Measurements from ENCODE around the gene RFX3. TPM values are rescaled to one million over a fixed set of nuclear protein-coding genes. Genes with fewer than 3 reads are reported as not detected.

Gene RFX3
- total RNA-seq (2014; rRNA removed; shearing (Covaris generic)), result 4.4 and 4.5 TPM in 2 replicates
- 1.6 and 3.4 TPM in 2 replicates for polyA plus RNA-seq (2014; cell fraction: nucleus; rRNA removed)

DNA sequence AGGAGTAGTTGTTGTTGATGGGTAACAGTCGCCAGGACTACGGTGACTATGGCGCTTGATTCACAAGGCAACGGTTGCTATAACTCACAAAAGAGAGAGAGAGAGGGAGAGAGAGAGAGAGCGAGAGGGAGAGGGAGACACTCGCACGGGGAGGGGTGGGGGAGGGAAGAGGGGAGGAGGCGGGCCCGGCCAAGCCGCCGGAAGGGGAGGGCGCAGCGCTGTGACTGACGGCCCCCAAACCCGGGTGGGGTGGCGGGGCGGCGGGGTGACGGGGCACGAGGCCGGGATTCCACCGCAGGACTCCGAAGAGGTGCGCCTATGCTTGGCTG, at the start of gene RFX3:
TSS of gene RFX3 (minus strand) at position 166 of the 329 bp plus-strand sequence. CDS start 130,413 bp downstream, outside the sequence.
- peak; percentile 91 for DNase-seq (ENCODE audit: extremely low read depth, low read depth)

- DNase-seq (ENCODE audit: extremely low read depth, low read depth), result no peak
These were observed 45.7 kb upstream of the RFX3 start for GRCh38 chr9:3571500-3571899.

GRCh38 chr9:3569529-3569928, 43.7 kb upstream of the RFX3 start:
- DNase-seq (ENCODE audit: extremely low read depth, low read depth), result no peak

- no peak for DNase-seq (ENCODE audit: extremely low read depth, low read depth)
These were observed 42.2 kb upstream of the RFX3 start for GRCh38 chr9:3567988-3568387.

DNA sequence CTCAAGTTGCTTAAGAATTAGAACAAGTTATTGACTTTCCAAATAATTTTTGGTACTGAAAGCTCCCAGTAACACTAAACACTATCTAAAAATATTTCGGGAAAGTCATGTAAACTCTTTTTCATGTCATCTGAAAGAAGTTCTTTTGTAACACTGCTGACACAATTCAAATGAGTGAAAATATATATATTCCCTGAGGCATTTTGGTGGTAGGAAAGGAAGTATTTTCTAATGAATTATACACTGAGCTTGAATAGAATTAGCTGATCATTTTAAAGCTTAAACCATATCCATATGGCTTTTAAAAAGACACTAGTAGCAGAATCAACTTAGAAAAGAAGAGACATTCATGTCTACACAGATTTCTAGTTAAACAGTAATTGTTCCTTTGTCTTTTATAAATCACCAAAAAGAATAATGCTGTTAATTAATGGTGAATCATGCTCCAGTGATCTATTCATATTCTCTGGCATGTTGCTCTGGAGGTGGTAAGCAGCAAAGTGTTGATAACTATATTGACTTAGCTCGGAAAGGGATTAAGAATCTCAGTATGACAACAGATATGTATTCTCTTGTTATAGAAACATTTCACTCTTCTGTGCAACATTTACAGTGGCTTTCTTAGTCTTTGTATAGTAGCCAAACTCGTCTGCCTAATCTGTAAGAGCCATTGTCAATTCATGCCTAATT, 27.4 kb upstream of the RFX3 start:
- no peak for DNase-seq (ENCODE audit: extremely low read depth, low read depth)

GRCh38 chr9:3549225-3549624, 23.4 kb upstream of the RFX3 start:
- DNase-seq (ENCODE audit: extremely low read depth, low read depth), result no peak

DNA sequence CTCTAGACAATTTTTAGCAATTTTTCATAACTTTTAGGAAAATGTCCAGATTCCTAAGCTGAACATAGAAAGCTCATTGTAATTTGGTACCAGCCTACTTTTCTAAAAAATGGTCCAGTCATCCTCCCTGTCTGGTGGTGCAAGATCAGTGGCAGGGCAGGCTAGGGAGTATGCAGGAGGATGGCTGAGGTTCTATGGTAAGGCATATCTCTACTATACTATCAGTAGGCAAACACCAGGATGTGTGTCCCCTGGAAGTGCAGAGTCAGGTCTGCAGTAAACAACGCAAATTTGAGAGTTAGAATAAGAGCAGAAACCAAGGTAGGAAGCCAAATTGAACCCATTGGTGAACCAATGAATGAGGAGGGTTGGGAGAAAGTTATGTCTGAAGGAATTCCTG, 22.8 kb upstream of the RFX3 start:
- no peak for DNase-seq (ENCODE audit: extremely low read depth, low read depth)

GRCh38 chr9:3541206-3541605, 15.4 kb upstream of the RFX3 start:
- no peak for DNase-seq (ENCODE audit: extremely low read depth, low read depth)

GRCh38 chr9:3534614-3535404, 9.0 kb upstream of the RFX3 start:
- DNase-seq (ENCODE audit: extremely low read depth, low read depth), result no peak

GRCh38 chr9:3532158-3532557, 6.4 kb upstream of the RFX3 start:
- DNase-seq (ENCODE audit: extremely low read depth, low read depth), result no peak

DNA sequence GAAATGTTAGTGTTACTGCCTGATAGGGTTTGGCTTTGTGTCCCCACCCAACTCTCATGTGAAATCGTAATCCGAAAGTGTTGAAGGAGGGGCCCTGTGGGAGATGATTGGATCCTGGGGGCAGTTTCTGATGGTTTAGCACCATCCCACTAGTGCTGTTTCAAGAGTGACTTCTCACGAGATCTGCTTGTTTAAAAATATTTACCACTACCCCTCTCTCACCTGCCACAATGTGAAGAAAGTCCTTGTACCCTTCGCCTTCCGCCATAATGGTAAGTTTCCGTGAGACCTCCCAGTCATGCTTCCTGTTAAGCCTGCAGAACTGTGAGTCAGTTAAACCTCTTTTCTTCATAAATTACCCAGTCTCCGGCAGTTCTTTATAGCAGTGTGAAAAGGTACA, 2.6 kb upstream of the RFX3 start:
- DNase-seq (ENCODE audit: extremely low read depth, low read depth), result no peak

DNA sequence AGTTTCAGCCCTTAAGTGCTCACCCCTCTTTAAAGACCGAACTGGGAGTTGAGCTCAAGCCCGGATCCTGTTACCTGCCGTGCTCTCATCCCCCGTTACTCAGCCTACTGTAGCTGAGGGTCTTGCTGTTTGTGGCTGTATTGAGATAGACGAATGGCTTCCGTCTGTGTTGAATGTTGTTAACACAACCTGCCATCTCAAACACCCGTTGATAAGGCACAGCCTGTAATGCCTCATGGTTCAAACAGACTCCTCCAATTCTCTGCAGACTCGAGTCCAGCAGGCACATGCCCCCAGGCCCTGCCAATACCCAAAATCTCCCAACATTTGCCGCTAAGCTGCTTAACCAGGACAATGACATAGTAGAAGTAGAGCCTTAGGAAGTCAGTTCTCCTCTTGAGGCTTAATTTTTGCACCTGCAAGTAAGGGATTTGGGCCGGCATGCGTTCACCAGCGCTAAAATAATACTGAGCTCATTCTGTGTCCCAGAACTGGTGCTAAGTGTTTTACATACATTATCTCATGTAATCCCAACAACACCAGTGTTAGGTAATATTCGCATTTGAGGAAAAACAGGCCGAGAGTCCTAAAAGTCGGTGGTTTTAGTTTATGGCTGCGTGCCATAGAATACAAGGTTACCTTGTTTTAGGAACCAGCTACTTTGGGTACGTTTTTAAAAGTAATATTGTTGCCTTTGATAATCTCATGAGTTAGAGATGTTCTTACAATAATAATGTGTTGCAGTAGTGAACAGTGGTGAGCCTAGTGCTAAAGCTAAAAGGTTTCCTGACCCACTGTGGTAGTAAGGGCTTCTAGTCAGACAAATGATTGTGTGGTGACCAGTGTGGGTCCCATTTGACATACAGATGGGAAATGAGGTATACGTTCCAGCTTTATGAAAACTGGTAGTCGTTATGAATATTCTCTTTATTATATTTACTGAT, 1.5 kb upstream of the RFX3 start:
- DNase-seq (ENCODE audit: extremely low read depth, low read depth), result no peak

- peak; percentile 70 for DNase-seq (ENCODE audit: extremely low read depth, low read depth)
These were observed 580 bp upstream of the RFX3 start for GRCh38 chr9:3526165-3526996.

- no peak for DNase-seq (ENCODE audit: extremely low read depth, low read depth)
These were observed 535 bp downstream of the RFX3 start for GRCh38 chr9:3525096-3525835.

GRCh38 chr9:3521966-3522365, 3.8 kb downstream of the RFX3 start:
- DNase-seq (ENCODE audit: extremely low read depth, low read depth), result no peak

DNA sequence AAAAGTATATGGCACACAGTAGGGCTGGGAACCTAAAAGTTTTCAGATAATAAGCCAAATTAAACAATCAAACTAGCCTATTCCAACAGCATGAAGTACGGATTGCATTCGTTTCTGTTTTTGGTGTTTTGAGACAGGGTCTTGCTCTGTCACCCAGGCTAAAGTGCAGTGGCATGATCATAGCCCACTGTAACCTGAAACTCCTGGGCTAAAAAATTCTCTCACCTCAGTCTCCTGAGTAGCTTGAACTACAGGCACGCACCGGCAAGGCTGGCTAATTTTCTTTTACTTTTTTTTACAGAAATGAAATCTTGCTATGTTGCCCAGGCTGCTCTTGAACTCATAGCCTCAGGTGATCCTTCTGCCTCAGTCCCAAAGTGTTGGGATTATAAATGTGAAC, 5.2 kb downstream of the RFX3 start:
- no peak for DNase-seq (ENCODE audit: extremely low read depth, low read depth)

- DNase-seq (ENCODE audit: extremely low read depth, low read depth), result no peak
These were observed 8.3 kb downstream of the RFX3 start for GRCh38 chr9:3517377-3518048.

DNA sequence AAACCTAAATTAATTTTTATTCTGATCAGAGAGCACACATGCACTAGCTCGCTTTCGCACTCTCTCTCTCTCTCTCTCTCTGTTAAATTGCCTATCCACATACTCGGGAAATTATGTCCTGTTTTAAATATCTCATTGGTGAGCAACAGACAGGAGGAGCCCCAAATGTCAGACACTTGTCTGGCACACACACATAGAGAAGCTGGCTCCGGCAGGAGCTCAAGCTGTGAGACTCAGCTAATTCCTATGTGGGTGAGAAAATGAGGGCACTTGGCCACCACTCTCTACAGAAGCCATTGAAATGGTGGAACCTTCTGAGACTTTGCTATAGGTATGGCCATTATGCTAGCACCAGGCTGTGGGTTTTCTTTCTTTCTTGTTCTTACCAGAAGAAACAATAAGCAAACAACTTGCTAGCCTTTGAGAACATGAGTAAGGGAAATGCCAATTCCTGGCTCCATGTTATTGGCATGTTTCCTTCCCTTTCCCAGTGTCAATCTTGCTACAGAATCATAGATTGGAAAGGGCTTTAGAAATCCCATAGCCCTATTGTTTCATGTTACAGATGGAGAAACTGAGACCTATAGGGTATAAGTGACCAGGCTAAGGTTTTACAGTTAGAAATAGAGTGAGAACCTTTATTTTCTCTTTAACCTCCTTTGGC, 9.0 kb downstream of the RFX3 start:
- DNase-seq (ENCODE audit: extremely low read depth, low read depth), result no peak
